NCI-H2081 treated with DMSO at 0.1 percent for 48 hours (cell line): Measurements from ENCODE around the gene WDR81.

Experiments
- DNase-seq: peaks from one replicate; lab custom pipeline; 2025; lab: John Stamatoyannopoulos, UW

WDR81 gene

GRCh38 chr17:1782171-1782567, 57.7 kb downstream of the WDR81 start:
- DNase-seq, result no peak

DNA sequence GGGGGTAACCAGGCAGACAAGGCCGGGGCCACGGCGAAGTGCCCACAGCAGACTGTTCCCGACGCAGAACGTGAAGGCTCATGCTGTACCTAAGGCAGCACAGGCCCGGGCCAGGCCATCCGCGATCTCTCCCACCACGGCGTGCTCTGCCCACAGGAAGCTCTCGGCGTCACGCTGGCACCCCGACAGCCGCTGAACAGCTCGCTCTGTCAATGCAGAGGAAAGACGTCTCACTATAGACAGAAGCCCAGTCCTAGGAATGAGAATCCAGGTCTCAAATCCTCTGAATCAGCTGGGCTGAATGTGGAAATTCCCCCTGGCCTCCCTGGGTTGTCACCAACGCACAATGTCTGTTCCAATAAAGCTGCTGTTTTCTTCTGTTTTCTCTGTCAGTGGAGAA, 58.8 kb downstream of the WDR81 start:
- DNase-seq, result no peak

DNA sequence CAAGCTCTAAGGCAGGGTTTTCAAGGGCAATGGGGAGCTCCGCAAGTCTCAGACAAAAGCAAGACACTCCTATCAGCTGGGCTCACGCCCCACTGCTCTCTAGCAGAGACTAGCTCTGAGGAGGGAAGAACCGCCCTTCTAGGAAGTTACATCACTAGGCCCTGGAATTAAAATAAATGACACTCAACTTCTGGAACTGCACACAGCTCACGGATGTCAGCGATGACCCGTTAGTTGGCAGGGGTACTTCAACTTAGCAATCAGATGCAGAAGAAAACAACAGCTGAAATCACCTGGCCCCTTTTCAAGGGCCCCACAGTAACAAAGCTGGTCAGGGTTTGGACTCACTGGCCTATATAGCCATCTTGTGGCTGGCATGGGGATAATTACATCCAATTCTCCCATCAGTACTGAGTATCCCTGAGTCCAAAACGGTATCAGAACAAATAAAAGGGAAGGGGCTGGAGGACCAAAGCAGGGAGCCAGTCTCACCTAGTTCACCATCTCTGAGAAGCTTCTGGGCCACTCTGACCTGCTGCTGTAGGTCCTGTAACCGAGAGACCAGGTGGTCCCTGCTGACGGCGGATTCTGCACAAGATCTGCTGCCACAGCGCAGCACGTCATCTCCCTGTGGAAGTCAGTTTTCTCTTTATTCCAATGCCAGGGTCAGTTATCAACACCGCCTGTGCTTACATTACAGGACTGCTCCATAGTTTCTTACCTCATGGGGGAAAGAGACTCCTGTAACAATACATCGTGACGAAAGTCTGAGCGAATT, 59.5 kb downstream of the WDR81 start:
- no peak for DNase-seq

DNA sequence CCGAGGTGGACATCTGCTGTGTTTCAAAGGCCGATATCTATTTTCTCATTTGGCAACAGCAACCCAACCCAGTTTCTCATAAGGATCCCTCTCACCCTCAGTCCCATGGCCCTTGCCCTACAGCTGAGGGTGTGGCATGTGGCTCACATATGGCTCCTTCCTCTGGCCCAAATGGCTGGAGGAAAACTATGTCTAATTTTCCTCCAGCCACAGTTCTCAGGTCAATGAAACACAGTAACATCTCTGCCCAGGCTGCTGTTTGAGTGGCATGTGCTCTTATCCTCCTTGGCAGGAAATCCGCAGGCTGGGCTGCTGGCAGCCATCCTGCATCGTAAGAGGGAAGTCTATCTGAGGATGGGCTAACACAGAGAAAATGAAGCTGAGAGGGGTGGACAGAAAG, 61.4 kb downstream of the WDR81 start:
- no peak for DNase-seq

- DNase-seq, result no peak
These were observed 62.2 kb downstream of the WDR81 start for GRCh38 chr17:1786708-1787107.

DNA sequence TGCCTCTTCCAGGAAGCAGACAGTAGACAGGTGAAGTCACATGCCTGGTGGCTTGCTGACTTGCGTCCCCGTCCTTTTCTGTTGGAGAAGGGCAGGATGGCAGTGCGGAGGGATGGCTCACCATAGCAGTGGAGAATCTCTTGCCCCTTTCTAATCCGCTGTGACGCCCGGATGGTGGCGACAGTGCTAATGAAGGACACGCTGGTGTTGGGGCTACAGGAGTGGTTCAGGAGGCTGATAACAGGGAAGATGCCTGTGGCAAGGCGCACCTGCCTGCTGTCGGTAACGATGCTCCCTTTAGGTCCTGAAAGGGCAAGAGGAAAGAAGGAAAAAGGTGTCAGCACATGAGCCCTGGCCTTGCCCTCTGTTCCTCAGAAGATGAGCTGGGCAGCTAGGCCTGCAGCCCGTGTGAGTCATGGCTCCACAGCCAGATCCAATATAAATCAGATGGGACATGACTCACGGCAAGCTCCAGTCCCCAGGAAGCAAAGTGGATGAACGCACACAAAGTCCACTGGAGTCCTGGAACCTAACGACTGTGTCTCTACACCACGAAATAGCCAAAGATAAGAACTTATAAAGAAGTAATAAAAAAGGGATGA, 62.9 kb downstream of the WDR81 start:
- DNase-seq, result no peak
